ENCODE measurements around the gene GRIA3.
A peak's percentile ranks its signal among the peaks of the same experiment; 100 is the strongest.

GRIA3 gene

DNA sequence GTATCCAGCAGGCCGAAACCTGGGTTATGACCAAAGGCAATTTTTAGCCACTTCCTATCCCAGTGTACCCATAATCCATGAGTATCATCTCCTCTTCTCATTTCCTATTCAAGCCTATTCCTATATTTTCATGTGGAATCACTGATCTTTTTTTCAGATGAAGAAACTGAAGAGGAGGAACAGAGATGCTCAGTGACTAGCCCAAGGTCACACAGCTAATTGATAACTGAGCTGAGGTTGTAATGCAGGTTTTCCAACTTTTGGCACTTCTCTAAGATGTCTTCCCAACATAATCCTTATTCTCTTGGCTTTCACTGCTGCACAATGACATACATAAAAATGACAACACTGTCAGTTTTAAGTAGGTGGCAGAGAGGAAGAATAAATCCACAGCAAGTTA lies 15.3 kb downstream of the GRIA3 start:
- no peak for DNase-seq

DNA sequence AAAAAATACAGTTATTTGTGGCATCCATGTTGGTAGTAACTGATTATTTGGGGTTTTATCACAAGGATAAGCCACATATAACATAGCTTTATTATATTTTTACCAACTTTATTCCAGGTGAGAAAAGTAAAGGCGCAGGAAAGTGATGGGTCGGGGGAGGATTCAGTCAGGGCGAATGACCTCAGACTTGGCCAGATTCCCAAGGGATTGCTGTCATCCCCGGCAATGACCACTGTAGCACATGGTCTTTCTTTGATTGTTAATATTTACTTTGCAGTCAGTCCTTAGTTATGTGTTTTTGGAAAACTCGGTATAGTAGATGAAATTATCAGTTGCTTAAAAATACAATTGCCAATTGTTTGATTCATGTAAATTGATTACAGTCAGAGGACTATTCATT lies 17.6 kb downstream of the GRIA3 start:
- DNase-seq = no peak

DNA sequence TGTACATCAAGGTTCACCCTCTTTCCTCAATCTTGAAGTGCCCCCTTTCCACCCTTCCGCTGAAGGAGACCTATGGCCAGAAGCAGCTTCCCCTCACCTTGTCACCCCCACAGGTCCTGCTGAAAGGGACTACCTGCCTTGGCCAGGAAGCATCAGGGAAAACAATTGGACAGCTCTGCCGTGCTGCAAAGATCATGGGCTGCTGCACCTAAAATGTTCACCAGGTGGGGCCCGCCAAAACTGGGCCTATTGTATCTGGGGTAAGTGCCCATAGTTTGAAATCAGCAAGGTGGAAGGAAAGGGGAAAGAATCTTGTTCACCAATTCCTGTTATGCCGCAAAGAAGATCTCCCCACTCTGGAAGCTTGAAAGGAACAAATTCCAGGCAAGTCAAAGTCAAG lies 18.4 kb downstream of the GRIA3 start:
- no peak for DNase-seq

DNA sequence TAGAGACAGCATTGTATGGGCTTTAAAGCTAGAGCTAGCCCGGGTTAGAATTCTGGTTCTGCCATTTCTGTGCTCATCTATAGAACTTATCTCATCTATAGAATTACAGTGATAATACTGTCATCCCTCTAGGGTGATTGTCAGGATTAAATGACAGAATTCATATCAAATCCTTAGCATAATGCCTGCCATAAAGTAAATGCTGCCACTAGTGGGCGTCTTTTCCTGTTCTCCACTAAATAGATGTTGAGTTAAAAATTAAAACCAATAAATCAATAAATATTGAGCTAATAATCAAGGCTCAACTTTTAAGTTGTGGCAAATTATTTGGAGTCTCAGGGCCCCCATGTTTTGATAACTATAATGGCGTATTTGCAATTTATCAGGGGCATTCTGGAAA lies 19.7 kb downstream of the GRIA3 start:
- no peak for DNase-seq

DNA sequence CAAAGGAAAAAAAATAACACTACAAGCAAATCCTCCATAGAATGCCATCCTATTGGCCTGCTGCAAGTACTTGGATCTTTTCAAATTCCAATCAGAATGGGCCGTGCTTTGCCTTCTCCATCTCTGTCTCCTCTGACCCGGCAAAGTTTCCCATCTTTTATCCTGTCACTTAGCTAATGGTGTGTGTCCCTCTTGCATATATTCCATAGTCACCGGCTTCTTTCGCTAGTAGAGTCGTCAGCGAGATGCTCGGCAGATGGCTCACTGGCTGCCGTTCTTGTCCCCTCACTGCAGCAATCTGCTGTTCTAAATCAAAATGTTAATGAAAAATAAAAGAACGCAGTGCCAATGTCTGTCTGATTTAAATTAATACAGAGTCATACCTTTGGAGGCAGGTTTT lies 22.1 kb downstream of the GRIA3 start:
- DNase-seq = no peak

DNA sequence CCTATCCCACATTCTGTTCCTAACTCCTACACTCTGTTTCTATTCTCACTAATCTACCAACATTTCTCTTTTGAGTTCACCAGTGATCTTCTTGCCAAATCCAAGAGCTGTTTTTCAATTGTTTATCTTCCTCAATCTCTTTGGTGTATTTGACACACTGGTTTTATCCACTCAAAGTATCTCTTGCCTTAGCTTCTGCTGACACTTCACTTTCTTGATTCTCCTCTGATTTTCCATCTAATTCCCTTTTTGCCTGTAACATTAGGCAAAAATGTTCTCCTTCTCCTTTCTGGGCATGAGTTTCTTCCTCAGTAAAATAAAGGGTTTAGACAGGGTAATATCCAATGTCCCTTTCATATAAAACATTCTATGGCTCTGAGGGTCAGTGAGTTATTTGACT lies 26.2 kb downstream of the GRIA3 start:
- no peak for DNase-seq

DNA sequence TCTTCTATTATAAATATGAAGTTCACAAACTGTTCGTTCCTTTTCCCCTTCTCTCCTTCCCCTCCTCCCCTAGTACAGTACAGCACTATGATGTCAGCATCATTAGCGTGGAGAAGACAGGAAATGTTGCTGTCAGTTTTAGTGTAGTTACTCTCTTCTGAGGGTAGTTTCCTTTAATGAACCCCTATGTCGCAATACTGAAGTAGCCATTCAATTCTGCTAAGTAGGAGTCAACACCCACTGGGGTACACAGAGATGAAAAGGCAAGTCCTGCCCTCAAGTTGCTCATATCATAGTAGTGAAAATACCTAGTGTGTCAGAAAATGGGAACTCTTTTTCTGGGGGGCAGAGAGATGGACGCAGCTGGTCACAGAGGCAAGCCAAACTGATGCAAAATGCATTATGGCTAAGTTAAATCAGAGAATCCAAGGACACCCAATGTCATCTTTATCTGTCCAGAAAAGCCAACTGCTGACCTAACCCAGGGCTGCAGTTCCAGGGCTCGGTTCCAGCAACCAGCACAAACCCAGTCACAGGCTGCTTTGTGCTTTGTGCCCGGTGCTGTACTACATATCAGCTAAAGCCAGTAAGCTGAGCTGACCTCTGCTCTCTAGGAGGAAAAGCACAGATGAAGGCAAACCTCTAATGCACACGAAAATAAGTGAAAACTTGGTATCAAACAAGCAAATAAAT lies 31.5 kb downstream of the GRIA3 start:
- no peak for DNase-seq

DNA sequence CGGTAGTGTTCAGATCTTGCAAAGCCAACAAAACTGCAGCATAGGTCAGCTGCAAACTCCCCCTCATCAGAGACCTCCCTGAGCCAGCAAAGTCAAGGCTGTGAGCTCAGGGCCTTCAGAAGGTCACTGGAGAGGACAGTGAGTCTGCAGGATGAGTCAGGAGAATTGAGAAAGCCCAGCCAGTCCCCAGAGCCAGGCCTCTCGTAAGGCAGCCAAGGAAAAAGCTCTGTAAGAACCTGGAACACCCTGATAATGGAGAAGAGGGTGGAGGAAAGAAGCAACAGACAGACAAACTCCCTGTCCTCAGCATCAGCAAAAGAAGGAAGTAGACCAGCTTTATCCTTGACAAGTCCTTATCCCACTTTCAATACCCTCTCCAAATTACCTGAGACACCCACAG lies 33.0 kb downstream of the GRIA3 start:
- DNase-seq = peak; percentile 26

DNA sequence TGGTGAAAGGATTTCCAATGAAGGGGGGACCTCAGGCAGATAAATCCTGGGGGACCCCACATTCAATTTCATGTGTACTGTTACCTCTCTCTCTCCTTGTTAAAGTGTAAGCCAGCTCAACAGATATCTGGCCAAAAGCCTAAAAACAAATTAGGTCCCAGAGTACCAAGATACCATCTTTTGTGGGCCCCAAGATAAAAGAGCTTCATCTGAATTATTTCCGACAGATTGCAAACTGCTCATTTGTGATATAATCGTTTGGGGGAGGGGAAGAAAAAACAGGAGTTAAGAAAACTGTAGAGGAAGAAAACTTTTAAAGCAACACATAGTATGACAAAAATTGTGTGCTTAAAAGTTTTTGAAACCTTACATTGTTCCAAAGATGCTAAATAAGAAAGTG lies 33.6 kb downstream of the GRIA3 start:
- DNase-seq = no peak

DNA sequence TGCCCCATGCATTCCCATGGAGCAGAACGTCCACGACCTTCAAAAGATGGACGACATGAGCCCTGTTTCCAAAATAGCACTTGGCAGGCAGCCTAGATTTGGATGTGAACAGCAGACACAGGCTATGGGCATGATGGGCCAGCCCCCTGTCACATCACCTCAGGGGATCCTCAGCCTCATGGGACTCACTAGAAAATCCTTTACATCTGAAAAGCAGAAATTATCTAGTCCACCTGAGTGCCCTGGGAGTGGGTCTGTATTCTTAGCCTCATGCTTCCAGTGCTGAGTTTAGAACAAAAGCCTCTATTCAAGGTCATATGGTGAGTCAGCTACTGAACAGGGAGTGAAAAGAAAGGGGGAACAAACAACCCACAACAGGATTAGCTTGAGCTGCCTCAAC lies 35.8 kb downstream of the GRIA3 start:
- no peak for DNase-seq

DNA sequence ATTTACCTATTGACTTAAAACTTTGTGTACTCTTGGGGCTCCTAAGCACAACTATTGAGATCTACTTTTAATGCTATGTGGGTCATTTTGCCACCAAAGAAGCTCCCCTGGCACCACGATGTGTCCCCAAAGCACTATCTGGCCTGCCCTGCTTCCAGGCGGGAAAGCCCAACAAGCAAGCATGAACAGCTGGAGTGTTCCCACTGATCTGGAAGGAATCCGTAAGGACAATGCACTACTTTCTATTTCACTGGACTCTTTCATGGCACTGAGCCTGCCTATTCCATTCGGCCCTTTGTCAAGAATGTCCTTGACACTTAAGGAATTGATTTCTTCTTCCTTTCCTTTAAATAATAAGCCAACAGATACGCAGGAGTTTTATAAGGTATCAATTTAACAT lies 38.8 kb downstream of the GRIA3 start:
- DNase-seq = no peak

DNA sequence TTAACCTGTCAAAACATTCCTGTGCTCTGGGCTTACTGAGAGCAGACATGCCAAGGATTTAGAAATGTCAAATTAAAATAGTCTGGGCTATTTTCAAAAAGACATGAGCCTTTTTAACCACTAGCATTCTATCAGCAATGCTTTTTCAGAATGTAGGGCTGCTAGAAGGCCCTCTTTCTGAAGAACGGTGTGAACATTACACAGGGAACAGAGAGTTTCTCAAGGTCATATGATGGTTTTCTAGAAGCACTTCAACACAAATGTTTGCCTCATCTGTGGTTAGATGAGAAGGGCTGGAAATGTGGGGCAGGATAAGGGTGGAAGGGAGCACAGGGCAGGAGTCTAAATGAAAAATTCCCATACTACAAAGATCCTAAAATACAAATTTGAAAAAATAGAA lies 39.3 kb downstream of the GRIA3 start:
- DNase-seq = peak; percentile 3

DNA sequence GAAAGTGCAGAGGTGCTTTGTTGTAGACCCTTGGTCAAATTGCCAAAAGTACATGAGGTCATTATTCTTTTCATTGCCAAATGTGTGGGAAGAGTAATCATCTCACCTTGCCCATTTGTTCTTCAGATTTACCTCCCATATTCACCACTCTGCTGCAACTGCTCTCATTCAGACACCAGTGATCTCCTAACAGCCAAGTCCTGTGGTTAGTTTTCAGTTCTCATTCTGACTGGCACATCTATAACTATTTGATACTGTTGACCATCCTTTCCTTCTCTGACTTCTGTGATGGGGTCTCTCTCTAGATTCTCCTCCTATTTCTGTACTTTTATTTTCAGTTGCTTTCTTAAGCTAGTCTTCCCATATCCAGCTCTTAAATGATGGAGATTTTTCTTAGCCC lies 39.8 kb downstream of the GRIA3 start:
- DNase-seq = no peak

DNA sequence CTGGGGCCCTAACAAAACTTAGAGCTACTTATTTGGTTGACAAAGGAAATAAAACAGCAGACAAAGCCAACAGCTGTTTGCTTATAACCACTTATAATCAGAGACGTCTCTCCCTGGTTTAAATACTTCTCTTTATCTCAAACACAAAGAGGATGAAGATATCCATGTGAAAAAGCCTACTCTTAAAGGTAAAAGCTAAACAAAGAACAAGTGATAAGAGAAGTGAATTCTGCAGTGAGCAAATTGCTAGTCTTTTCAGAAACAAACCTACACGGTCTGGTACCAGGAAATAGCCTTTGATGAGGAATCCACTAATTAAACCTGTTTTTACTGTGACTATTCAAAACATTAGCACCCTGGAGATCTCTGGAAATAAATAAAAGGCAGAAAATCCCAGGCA lies 46.7 kb downstream of the GRIA3 start:
- no peak for DNase-seq

DNA sequence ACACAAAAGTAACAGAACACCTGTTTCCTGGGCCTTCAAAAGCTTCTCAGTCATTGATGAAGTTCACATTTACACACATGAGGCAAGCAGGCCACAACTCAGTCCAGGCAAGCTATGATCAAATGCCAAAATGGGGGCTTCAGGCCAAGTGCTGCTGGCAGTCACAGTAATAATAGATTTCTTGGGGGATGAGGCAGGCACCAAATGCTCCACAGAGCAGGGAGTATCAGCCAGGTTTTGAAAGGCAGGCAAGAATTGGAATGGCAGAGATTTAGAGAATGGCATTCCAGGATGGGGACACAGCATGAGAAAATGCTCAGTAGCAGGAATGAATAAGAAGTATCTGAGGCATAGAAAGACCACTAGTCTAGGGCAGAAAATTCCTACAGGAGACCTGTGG lies 52.8 kb downstream of the GRIA3 start:
- DNase-seq = peak; percentile 3

DNA sequence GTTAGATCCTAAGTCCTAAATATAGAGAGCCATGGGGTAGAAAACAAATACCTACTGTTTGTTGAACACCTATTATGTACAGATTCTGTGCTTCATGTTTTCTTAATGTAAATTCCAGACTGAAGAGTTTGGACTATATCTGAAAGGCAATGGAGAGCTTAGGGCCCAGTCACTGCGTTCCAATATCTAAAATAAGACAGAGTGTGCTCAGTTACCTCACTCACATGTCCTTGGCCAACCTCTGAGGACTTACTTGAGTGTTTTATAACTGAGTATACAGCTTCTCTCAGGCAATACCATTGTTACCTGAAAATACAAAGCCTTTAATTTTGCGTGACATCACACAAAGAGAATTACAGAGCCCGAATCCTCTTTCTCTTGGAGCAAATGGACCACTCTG lies 53.2 kb downstream of the GRIA3 start:
- DNase-seq = no peak

DNA sequence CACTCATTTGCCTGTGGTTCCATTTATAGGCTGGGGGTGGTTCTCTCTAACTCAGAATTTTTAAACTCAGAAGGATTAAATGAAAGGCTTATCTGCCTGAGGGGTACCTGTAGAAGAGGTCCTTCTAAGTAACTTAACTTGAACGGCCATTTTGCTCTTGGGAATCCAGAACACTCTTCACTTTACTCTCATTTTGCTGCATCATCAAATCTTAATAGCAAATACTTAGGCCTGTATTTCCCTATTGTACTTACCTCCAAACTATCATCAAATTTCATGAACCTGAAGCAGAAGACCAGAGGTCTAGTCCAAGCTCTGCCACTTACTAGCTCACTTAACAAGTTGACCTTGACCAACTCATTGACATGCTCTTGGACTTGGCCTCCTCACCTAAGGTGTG lies 70.4 kb downstream of the GRIA3 start:
- no peak for DNase-seq

DNA sequence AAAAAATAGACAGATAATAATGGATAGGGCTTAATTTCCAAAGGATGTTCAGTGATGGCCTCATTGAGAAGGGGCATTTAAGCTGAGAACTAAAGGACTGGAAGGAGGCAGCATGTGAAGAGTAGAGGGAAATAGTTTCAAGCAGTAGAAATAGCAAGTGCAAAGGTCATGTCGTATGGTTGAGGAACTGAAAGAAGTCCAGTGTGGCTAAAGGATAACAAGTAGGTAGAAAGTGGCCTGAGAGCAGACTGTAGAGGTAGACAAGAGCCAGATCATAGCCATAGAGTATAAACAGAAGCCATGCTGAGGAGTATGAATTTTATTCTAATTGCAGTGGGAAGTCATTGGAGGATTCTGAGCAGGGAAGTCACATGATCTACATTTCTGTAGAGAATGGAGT lies 72.3 kb downstream of the GRIA3 start:
- no peak for DNase-seq

DNA sequence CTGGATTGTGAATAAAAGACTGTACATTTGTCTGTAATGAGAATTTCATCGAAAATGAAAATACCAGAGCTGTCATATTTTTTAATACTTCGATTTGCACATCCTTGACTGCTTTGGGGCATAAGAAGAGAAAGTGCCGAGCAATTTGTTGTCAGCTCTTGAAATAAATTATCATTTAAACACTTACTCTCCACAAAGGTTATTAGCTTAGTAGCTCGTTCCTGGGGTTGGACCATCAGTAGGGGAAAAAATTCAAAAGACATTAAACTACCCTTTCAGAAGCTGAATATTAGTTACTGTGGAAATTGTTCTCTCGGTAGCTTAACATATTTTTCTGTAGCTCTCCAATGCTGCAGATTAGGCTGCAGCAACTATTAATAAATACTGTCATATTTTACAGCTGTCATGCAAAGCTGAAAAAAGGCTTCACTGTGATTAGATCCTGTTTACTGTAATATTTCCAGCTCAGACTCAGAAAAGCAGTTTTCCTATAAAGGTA lies 76.9 kb downstream of the GRIA3 start:
- no peak for DNase-seq

DNA sequence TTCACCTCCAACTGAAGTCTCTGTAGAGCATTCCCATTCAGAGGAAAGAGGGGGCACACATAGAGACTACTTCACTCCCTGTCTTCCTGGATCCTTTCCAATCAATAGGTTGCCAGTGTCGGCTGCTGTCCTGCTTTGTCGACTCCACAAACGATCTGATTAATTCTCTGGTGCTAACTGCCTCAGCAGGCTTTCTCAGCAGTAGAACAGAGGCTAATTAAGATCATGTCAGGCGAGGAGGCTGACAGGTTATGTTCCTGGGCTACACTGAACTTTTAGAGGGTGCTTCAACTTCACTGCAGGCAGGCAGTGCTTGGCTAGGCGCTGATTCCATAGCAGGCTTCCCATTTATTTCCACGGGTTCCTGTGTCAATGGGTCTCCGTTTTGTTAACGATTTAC lies 79.2 kb downstream of the GRIA3 start:
- DNase-seq = no peak

DNA sequence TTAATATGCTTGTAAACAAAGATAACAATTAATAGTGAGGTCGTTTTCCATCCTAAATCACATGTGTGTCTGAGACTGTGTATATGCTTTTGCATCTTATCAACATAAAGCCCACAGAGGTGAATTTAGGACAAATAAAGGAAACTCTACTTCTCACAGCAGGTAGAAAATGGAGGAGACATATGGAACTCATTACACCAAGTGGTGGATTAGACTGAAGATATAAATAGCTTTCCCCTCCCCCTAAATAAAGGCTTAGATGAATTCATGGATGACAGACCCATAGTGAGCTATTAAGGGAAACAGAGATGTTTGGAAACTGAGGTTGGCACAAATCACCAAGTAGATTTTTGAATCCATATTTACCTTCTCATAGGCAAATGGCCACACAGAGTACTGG lies 79.7 kb downstream of the GRIA3 start:
- peak; percentile 33 for DNase-seq

DNA sequence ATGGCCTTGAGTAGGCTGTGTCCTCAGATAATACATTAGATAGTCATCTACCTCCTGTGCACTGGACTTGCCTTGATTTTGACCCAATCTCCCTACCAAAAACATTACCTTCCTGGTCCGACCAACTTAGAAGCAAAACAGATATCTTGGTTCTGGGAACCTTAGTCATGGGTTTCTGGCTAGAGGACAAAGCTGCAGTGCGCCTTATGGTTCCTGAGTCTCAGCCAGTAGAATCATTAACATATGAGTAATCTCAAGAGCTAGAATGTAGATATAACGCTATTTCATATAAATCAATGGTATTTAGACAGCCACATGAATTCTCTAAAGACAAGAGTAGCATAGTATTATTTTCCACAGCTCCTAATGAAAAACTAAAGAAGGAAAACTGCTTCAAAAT lies 83.1 kb downstream of the GRIA3 start:
- peak; percentile 65 for DNase-seq

DNA sequence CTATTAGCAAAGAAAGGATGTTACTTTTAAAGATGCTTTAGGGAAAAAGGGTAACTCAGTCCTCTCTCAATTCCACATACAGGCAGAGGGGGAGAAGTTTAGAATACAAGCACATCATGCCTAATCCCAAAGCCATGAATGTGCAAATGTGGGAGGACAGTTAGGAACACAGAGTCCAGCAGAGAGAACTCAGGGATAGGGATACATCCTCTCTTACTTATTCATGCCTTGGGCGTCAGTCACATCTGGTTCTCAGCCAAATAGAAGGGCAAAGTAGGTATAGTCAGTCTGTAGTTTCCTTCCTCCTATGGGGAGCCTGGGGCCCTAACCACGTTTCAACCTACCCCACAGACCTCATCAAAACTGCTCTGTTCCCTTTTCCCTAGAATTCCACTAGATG lies 87.8 kb downstream of the GRIA3 start:
- no peak for DNase-seq

DNA sequence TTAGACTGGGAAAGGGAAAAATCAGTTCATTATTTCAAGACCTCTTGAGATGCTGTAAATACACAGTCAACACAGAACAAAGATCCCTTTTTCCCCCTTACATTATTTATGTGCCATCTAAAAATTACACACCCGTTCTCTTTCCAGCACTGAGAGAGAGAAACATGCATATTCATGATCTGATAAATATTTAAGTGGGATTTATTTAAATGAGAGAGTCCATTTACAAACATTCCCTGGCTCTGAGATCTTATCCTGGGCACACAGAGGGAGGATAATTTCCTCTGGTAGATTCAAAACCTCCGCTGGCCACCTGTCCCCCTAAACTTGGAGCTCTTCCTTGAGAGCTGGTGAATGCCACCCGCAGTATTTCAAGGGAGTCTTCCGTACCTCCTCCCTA lies 88.6 kb downstream of the GRIA3 start:
- no peak for DNase-seq

DNA sequence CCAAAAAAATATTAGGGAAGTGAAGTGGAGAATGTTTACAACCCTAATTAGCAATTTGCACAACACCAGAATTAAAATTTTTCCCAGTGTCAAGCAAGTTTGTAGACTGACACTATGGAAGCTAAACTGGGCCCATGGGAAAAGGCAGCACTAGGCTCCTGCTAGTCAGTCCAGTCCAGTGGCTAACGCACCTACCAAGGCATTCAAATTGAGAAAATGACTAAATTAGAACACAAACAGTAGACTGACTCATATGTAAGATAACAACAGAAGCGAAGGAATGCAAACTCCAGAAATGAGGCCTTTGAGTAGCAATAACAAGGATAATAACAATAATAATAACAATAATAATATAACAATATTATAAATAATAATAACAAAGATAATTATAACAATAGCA lies 90.7 kb downstream of the GRIA3 start:
- DNase-seq = no peak
